HL-60 (cell line): Measurements from ENCODE around the gene GNG7.

ENCODE experiments used
- DNase-seq, 2 experiments: peaks; one replicate each; pipeline ENCODE4 v3.0.0-alpha.2; 2010 to 2020; ENCODE audit warnings: low read depth in 1 of 2, low spot score in 1 of 2
- H3K27ac ChIP-seq: fragments of 250-450 bp; sonication (Bioruptor Pico); replicated peaks from 2 replicates; pipeline ENCODE4 v1.5.1; 2020; ENCODE audit warnings: mild to moderate bottlenecking, moderate library complexity
- H3K27me3 ChIP-seq: fragments of 250-450 bp; sonication (Bioruptor Pico); 2 replicates; pipeline ENCODE4 v1.5.1; 2021; ENCODE audit warnings: mild to moderate bottlenecking, moderate library complexity; ENCODE audit not compliant: insufficient read depth, poor library complexity, severe bottlenecking
- H3K4me3 ChIP-seq: replicated peaks from 2 replicates; pipeline ENCODE4 v1.5.1; 2011; ENCODE audit warnings: mild to moderate bottlenecking, control low read depth, low read length; ENCODE audit not compliant: insufficient read depth
- GABPA ChIP-seq: IDR thresholded peaks from 2 replicates; pipeline ENCODE4 v1.6.1; 2012; ENCODE audit warnings: low read depth
- POLR2AphosphoS5 ChIP-seq: IDR thresholded peaks from 2 replicates; pipeline ENCODE4 v1.6.1; 2012; ENCODE audit warnings: low read depth
- SPI1 ChIP-seq: IDR thresholded peaks from 2 replicates; pipeline ENCODE4 v1.6.1; 2012; ENCODE audit warnings: low read depth, mild to moderate bottlenecking, borderline replicate concordance
- TF ChIP-seq, protein P1 (sequence below): IDR thresholded peaks from one replicate; pipeline ENCODE4 v1.5.1; 2011; ENCODE audit warnings: low read length, control low read depth, inconsistent platforms; ENCODE audit not compliant: insufficient read depth
- TF ChIP-seq, protein P2 (sequence below): IDR thresholded peaks from 2 replicates; pipeline ENCODE4 v1.6.1; 2012; ENCODE audit warnings: low read depth; ENCODE audit not compliant: insufficient replicate concordance

GNG7 gene

GRCh38 chr19:2716722-2717637, 14.5 kb upstream of the GNG7 start:
- no peak for DNase-seq
- Histone ChIP-seq H3K4me3 (no peak overlapping the region), H3K27me3 (peaks cover 13% of the 10 kb centered on the region), H3K27ac (no peak overlapping the region)
- TF ChIP-seq, protein P1, sequence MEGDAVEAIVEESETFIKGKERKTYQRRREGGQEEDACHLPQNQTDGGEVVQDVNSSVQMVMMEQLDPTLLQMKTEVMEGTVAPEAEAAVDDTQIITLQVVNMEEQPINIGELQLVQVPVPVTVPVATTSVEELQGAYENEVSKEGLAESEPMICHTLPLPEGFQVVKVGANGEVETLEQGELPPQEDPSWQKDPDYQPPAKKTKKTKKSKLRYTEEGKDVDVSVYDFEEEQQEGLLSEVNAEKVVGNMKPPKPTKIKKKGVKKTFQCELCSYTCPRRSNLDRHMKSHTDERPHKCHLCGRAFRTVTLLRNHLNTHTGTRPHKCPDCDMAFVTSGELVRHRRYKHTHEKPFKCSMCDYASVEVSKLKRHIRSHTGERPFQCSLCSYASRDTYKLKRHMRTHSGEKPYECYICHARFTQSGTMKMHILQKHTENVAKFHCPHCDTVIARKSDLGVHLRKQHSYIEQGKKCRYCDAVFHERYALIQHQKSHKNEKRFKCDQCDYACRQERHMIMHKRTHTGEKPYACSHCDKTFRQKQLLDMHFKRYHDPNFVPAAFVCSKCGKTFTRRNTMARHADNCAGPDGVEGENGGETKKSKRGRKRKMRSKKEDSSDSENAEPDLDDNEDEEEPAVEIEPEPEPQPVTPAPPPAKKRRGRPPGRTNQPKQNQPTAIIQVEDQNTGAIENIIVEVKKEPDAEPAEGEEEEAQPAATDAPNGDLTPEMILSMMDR = no peak
- TF ChIP-seq SPI1 (no peak), POLR2AphosphoS5 (no peak), GABPA (no peak)
- TF ChIP-seq, protein P2, sequence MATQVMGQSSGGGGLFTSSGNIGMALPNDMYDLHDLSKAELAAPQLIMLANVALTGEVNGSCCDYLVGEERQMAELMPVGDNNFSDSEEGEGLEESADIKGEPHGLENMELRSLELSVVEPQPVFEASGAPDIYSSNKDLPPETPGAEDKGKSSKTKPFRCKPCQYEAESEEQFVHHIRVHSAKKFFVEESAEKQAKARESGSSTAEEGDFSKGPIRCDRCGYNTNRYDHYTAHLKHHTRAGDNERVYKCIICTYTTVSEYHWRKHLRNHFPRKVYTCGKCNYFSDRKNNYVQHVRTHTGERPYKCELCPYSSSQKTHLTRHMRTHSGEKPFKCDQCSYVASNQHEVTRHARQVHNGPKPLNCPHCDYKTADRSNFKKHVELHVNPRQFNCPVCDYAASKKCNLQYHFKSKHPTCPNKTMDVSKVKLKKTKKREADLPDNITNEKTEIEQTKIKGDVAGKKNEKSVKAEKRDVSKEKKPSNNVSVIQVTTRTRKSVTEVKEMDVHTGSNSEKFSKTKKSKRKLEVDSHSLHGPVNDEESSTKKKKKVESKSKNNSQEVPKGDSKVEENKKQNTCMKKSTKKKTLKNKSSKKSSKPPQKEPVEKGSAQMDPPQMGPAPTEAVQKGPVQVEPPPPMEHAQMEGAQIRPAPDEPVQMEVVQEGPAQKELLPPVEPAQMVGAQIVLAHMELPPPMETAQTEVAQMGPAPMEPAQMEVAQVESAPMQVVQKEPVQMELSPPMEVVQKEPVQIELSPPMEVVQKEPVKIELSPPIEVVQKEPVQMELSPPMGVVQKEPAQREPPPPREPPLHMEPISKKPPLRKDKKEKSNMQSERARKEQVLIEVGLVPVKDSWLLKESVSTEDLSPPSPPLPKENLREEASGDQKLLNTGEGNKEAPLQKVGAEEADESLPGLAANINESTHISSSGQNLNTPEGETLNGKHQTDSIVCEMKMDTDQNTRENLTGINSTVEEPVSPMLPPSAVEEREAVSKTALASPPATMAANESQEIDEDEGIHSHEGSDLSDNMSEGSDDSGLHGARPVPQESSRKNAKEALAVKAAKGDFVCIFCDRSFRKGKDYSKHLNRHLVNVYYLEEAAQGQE = no peak

GRCh38 chr19:2716275-2716650, 13.8 kb upstream of the GNG7 start:
- DNase-seq = no peak
- no peak for TF ChIP-seq GABPA
- TF ChIP-seq, protein P2 = no peak
- no peak overlapping the region for H3K4me3 ChIP-seq
- peaks cover 10% of the 10 kb centered on the region for H3K27me3 ChIP-seq
- no peak overlapping the region for H3K27ac ChIP-seq

DNA sequence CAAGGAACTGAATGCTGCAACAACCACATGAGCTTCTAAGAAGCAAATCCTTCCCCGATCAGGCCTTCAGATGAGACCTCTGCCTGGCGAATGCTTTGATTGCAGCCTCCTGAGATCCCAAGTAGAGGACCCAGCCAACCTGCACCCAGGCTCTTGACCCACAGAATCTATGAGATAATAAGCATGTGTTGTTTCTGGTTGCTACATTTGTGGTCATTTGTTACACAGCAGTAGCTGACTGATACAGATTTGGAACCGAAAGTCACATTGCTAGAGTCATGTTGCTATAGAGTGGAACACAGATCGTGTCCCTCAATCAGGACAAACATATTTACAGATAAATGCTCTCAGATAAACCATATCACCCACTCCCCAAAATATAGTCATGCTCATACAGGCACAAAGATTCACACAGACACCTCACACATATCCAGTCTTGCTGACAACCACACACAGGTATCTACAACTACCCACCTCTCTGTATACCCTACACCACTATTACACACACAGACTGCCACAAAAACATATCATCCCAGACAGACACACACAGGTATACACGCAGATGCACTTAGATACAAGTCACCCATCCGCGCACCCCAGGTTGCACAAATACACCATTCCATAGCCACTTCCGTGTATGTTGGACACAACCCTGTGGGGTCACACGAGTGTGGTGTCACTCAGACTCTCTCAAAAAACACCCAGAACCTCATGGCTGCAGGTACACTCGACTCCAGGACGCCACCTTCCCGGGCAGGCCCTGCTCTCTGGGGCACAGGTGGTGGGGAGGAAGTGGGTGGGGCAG, 13.2 kb upstream of the GNG7 start:
- Histone ChIP-seq H3K4me3 (no peak overlapping the region), H3K27ac (no peak overlapping the region), H3K27me3 (peaks cover 9% of the 10 kb centered on the region)
- TF ChIP-seq, protein P1 = no peak
- no peak for TF ChIP-seq SPI1
- TF ChIP-seq, protein P2 = no peak
- TF ChIP-seq POLR2AphosphoS5 = no peak
- TF ChIP-seq GABPA = no peak
- no peak for DNase-seq
